H9 (cell line): ENCODE measurements around the gene SLC9A6. TPM values are rescaled to one million over a fixed set of nuclear protein-coding genes. Genes with fewer than 3 reads are reported as not detected.

Source experiments
- DNase-seq: peaks from one replicate; pipeline ENCODE4 v3.0.0-alpha.2; 2017
- H2AFZ ChIP-seq: one replicate; pipeline ENCODE4 v1.6.1; 2013; ENCODE audit warnings: mild to moderate bottlenecking, low read length, control low read depth, moderate library complexity
- H2AK5ac ChIP-seq: 2 replicates; pipeline ENCODE4 v1.6.1; 2013; ENCODE audit warnings: low read length, control low read depth, mixed read lengths; ENCODE audit not compliant: insufficient read length
- H2BK120ac ChIP-seq: one replicate; pipeline ENCODE4 v1.6.1; 2013; ENCODE audit warnings: low read depth, mild to moderate bottlenecking, low read length, control low read depth, inconsistent platforms; ENCODE audit not compliant: poor library complexity, severe bottlenecking
- H2BK12ac ChIP-seq: 2 replicates; pipeline ENCODE4 v1.6.1; 2013; ENCODE audit warnings: low read length, control low read depth, mixed read lengths, low read depth; ENCODE audit not compliant: insufficient read length
- H2BK15ac ChIP-seq: 2 replicates; pipeline ENCODE4 v1.6.1; 2013; ENCODE audit warnings: low read depth, low read length, control low read depth
- H2BK20ac ChIP-seq: one replicate; pipeline ENCODE4 v1.6.1; 2013; ENCODE audit warnings: low read depth, mild to moderate bottlenecking, low read length, control low read depth, inconsistent platforms; ENCODE audit not compliant: poor library complexity, severe bottlenecking
- H2BK5ac ChIP-seq: 2 replicates; pipeline ENCODE4 v1.6.1; 2013; ENCODE audit warnings: low read length, control low read depth, mixed read lengths; ENCODE audit not compliant: insufficient read length
- H3K14ac ChIP-seq: 2 replicates; pipeline ENCODE4 v1.6.1; 2013; ENCODE audit warnings: low read length, control low read depth; ENCODE audit not compliant: insufficient read depth
- H3K18ac ChIP-seq: 2 replicates; pipeline ENCODE4 v1.6.1; 2013; ENCODE audit warnings: low read depth, mild to moderate bottlenecking, mixed read lengths, low read length, control low read depth; ENCODE audit not compliant: insufficient read length
- H3K23ac ChIP-seq: 2 replicates; pipeline ENCODE4 v1.6.1; 2013; ENCODE audit warnings: low read length, control low read depth, mixed read lengths, low read depth; ENCODE audit not compliant: insufficient read length
- H3K23me2 ChIP-seq: 2 replicates; pipeline ENCODE4 v1.6.1; 2013; ENCODE audit warnings: low read depth, mild to moderate bottlenecking, mixed read lengths, low read length, control low read depth; ENCODE audit not compliant: insufficient read length, poor library complexity, severe bottlenecking
- H3K27ac ChIP-seq: 2 replicates; pipeline ENCODE4 v1.5.1; 2013; ENCODE audit warnings: low read length, control low read depth, mixed read lengths, low read depth; ENCODE audit not compliant: insufficient read length
- H3K27me3 ChIP-seq: 2 replicates; pipeline ENCODE4 v1.6.1; 2013; ENCODE audit warnings: low read length, control low read depth, inconsistent platforms; ENCODE audit not compliant: insufficient read depth
- H3K4ac ChIP-seq: 2 replicates; pipeline ENCODE4 v1.6.1; 2013; ENCODE audit warnings: low read depth, mild to moderate bottlenecking, control low read depth, inconsistent platforms, low read length, moderate library complexity
- H3K4me1 ChIP-seq: 2 replicates; pipeline ENCODE4 v1.6.1; 2013; ENCODE audit warnings: low read length, control low read depth, inconsistent platforms; ENCODE audit not compliant: insufficient read depth
- H3K4me2 ChIP-seq: 2 replicates; pipeline ENCODE4 v1.6.1; 2013; ENCODE audit warnings: low read length, control low read depth, mixed read lengths; ENCODE audit not compliant: insufficient read length, insufficient read depth
- H3K56ac ChIP-seq: 2 replicates; pipeline ENCODE4 v1.6.1; 2013; ENCODE audit warnings: low read depth, mild to moderate bottlenecking, mixed read lengths, low read length, control low read depth; ENCODE audit not compliant: insufficient read length
- H3K79me1 ChIP-seq: 2 replicates; pipeline ENCODE4 v1.6.1; 2013; ENCODE audit warnings: low read depth, mild to moderate bottlenecking, moderate library complexity, low read length, control low read depth, inconsistent platforms; ENCODE audit not compliant: insufficient read depth, poor library complexity, severe bottlenecking
- H3K79me2 ChIP-seq: 2 replicates; pipeline ENCODE4 v1.6.1; 2013; ENCODE audit warnings: low read length, control low read depth, inconsistent platforms; ENCODE audit not compliant: insufficient read depth
- H3K9ac ChIP-seq: 2 replicates; pipeline ENCODE4 v1.6.1; 2013; ENCODE audit warnings: low read length, control low read depth, mixed read lengths; ENCODE audit not compliant: insufficient read length; ENCODE audit errors: extremely low read depth
- H3K9me3 ChIP-seq: one replicate; pipeline ENCODE4 v1.6.1; 2013; ENCODE audit warnings: low read depth, low read length, inconsistent platforms; ENCODE audit not compliant: control insufficient read depth
- H3T11ph ChIP-seq: one replicate; pipeline ENCODE4 v1.6.1; 2013; ENCODE audit warnings: mild to moderate bottlenecking, low read length, control low read depth, inconsistent platforms
- H4K20me1 ChIP-seq: one replicate; pipeline ENCODE4 v1.6.1; 2013; ENCODE audit not compliant: control insufficient read depth, insufficient read length, insufficient read depth
- H4K5ac ChIP-seq: 2 replicates; pipeline ENCODE4 v1.6.1; 2013; ENCODE audit warnings: low read depth, mild to moderate bottlenecking, mixed read lengths, low read length, control low read depth; ENCODE audit not compliant: insufficient read length
- H4K8ac ChIP-seq: replicated peaks from 2 replicates; pipeline ENCODE4 v1.6.1; 2013; ENCODE audit warnings: low read length, control low read depth, mixed read lengths, low read depth; ENCODE audit not compliant: insufficient read length
- H4K91ac ChIP-seq: 2 replicates; pipeline ENCODE4 v1.6.1; 2013; ENCODE audit warnings: low read depth, mild to moderate bottlenecking, moderate library complexity, mixed read lengths, low read length, control low read depth; ENCODE audit not compliant: insufficient read length
- H3K27ac Mint-ChIP-seq, 3 experiments: 2 replicates in 2 of 3; 3 replicates in 1 of 3; pipeline ENCODE4 v1.8.0; 2020 to 2021; ENCODE audit warnings: mixed read lengths in 3 of 3, mild to moderate bottlenecking in 1 of 3, moderate library complexity in 1 of 3
- H3K27me3 Mint-ChIP-seq: 2 replicates; pipeline ENCODE4 v1.8.0; 2021; ENCODE audit warnings: low read depth, mild to moderate bottlenecking, moderate library complexity, mixed read lengths
- H3K36me3 Mint-ChIP-seq, 3 experiments: 2 replicates in 2 of 3; 3 replicates in 1 of 3; pipeline ENCODE4 v1.8.0; 2020 to 2021; ENCODE audit warnings: low read depth in 3 of 3, mixed read lengths in 3 of 3; ENCODE audit not compliant: insufficient read depth in 1 of 3
- H3K4me1 Mint-ChIP-seq, 2 experiments: 2 replicates each; pipeline ENCODE4 v1.8.0; 2020; ENCODE audit warnings: mixed read lengths in 2 of 2
- H3K4me3 Mint-ChIP-seq, 2 experiments: 2 replicates in 1 of 2; 3 replicates in 1 of 2; pipeline ENCODE4 v1.8.0; 2020 to 2021; ENCODE audit warnings: mild to moderate bottlenecking in 2 of 2, mixed read lengths in 2 of 2, moderate library complexity in 1 of 2
- H3K9me3 Mint-ChIP-seq, 2 experiments: 2 replicates in 1 of 2; 3 replicates in 1 of 2; pipeline ENCODE4 v1.8.0; 2020; ENCODE audit warnings: mild to moderate bottlenecking in 2 of 2, mixed read lengths in 2 of 2, moderate library complexity in 1 of 2
- WGBS: extraction: QIAGEN DNeasy Blood & Tissue Kit; methylation state at CpG from one replicate; pipeline ENCODE4 v1.1.7; 2013; ENCODE audit warnings: missing lambda C conversion rate, low lambda C conversion rate, mixed read lengths; ENCODE audit not compliant: insufficient read length; ENCODE audit errors: extremely low coverage; 5-methylcytosine and 5-hydroxymethylcytosine counted together
- total RNA-seq: library from RNA; stranded (reverse); gene quantifications from 2 replicates; pipeline ENCODE4 v1.2.1, GENCODE V29; 2021
- TF ChIP-seq, protein P1 (sequence below): fragments of 200-600 bp; sonication (generic); conservative IDR thresholded peaks from 3 replicates; pipeline ENCODE4 v1.8.0; 2021; ENCODE audit warnings: antibody characterized with exemption, mild to moderate bottlenecking

Gene SLC9A6
- total RNA-seq, 1 experiment from 2014 or later = 12.3 TPM

DNA sequence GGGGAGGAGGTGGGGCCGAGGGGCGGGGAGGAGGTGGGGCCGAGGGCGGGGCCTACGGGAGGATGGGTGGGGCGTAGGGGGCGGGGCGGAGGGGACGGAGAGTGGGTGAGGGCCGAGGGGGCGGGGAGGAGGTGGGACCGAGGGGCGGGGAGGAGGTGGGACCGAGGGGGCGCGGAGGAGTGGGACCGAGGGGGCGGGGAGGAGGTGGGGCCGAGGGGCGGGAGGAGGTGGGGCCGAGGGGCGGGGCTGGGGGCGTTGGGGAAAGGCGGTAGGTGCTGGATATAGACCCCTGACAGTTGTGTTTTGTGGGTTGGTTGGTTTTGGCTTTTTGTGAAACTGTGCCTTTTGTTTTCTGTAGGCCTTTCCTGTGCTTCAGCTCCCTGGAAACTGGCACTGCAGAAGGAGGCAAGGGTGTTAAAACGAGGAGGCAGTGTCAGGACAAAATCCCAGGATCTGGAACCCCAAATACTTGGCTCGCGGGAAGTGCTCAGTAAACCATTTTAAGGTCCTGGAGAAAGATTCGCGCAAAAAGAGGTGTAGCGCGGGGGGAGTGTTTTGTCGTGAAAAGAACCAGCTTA, 10.9 kb upstream of the SLC9A6 start:
- H3K4me2 ChIP-seq = peak overlapping the region; percentile 83
- TF ChIP-seq, protein P1, sequence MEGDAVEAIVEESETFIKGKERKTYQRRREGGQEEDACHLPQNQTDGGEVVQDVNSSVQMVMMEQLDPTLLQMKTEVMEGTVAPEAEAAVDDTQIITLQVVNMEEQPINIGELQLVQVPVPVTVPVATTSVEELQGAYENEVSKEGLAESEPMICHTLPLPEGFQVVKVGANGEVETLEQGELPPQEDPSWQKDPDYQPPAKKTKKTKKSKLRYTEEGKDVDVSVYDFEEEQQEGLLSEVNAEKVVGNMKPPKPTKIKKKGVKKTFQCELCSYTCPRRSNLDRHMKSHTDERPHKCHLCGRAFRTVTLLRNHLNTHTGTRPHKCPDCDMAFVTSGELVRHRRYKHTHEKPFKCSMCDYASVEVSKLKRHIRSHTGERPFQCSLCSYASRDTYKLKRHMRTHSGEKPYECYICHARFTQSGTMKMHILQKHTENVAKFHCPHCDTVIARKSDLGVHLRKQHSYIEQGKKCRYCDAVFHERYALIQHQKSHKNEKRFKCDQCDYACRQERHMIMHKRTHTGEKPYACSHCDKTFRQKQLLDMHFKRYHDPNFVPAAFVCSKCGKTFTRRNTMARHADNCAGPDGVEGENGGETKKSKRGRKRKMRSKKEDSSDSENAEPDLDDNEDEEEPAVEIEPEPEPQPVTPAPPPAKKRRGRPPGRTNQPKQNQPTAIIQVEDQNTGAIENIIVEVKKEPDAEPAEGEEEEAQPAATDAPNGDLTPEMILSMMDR = no peak
- H2BK20ac ChIP-seq = no peak overlapping the region
- H3T11ph ChIP-seq = no peak overlapping the region
- peak overlapping the region; percentile 69 to 76 for H3K4me3 Mint-ChIP-seq
- H3K56ac ChIP-seq = no peak overlapping the region
- H4K5ac ChIP-seq = no peak overlapping the region
- peaks cover 9% of the 10 kb centered on the region; the same call in 1 of the 2 replicates for H3K79me2 ChIP-seq
- no peak overlapping the region for H4K8ac ChIP-seq
- peaks cover 0 to 16% (median 0%) of the 10 kb centered on the region in 3 experiments; a peak in 3 of 7 replicates for H3K36me3 Mint-ChIP-seq
- no peaks in the 10 kb centered on the region for H3K79me1 ChIP-seq
- H2AK5ac ChIP-seq = no peak overlapping the region
- peaks cover 14 to 15% of the 10 kb centered on the region in 2 experiments; a peak in 3 of 4 replicates for H3K4me1 Mint-ChIP-seq
- no CpG with 5 or more reads among the region's 32 CpGs for WGBS
- H2BK12ac ChIP-seq = no peak overlapping the region
- H3K18ac ChIP-seq = no peak overlapping the region
- no peak overlapping the region for H2BK5ac ChIP-seq
- peaks cover 9% of the 10 kb centered on the region for H3K9me3 ChIP-seq
- H3K27ac ChIP-seq = no peak overlapping the region
- no peak overlapping the region for H3K14ac ChIP-seq
- H2AFZ ChIP-seq = no peak overlapping the region
- H3K4me1 ChIP-seq = no peaks in the 10 kb centered on the region
- no peaks in the 10 kb centered on the region for H3K27me3 Mint-ChIP-seq
- DNase-seq = peak; percentile 69
- H4K20me1 ChIP-seq = no peaks in the 10 kb centered on the region
- peaks cover 5% of the 10 kb centered on the region for H3K23me2 ChIP-seq
- H3K9ac ChIP-seq = no peak overlapping the region
- no peak overlapping the region for H3K4ac ChIP-seq
- no peak overlapping the region for H2BK120ac ChIP-seq
- H4K91ac ChIP-seq = no peak overlapping the region
- H3K27me3 ChIP-seq = no peaks in the 10 kb centered on the region
- H2BK15ac ChIP-seq = no peak overlapping the region
- peak overlapping the region in 2 of 3 experiments; percentile 59 to 76; a peak in 2 of 7 replicates for H3K27ac Mint-ChIP-seq
- peaks cover 57 to 66% of the 10 kb centered on the region in 2 experiments for H3K9me3 Mint-ChIP-seq
- H3K23ac ChIP-seq = no peak overlapping the region
